Hematopoietic multipotent progenitor cell (in vitro differentiated cells): ENCODE measurements around the gene KAZN. TPM values are rescaled to one million over a fixed set of nuclear protein-coding genes. Genes with fewer than 3 reads are reported as not detected.

Experiments
- DNase-seq, 3 donors: peaks; one replicate each; pipeline ENCODE4 v3.0.0-alpha.2; 2011 to 2015; ENCODE audit warnings: low read depth in 2 of 3, low spot score in 2 of 3
- total RNA-seq: library from RNA; depleted of rRNA; stranded (reverse); fragments of >200 nt; gene quantifications from one replicate; pipeline ENCODE4 v1.2.3, GENCODE V29; 2012

Gene KAZN
- total RNA-seq, 1 donor, result 0.54 TPM

DNA sequence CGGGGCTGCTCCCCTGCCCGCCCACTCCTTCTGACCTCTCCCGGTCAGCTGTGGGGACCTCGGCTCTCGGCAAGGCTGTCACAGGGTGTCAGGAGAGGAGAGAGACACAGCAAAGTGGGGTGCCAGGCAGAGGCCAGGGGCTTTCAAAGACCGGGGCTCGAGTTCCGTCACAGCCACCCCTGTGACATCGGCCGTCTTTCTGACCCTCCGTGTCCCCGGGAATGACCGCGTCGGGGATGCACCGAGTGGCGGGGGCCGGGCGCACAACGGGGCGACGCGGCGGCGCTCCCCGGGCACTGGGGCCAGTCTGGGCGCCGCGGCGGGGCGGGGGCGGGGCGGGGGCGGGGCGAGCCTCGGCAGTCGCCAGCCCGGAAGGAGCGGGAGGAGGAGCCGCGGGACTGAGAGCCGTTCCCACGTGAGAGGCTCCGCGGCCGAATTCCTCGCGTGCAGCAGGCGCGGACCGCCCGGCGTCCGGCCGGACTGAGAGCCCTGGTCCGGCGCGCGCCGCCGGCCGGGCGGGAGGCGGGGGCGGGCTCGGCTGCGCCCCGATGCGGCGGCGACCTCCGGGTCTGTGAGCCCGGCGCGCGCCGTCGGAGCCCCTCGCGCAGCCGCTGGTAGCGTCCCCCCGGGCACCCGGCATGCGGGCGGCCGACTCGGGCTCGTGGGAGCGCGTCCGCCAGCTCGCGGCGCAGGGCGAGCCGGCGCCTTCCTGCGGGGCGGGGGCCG lies 325.4 kb downstream of the KAZN start:
- DNase-seq, result peak in 2 of 3 donors; percentile 37 to 40

DNA sequence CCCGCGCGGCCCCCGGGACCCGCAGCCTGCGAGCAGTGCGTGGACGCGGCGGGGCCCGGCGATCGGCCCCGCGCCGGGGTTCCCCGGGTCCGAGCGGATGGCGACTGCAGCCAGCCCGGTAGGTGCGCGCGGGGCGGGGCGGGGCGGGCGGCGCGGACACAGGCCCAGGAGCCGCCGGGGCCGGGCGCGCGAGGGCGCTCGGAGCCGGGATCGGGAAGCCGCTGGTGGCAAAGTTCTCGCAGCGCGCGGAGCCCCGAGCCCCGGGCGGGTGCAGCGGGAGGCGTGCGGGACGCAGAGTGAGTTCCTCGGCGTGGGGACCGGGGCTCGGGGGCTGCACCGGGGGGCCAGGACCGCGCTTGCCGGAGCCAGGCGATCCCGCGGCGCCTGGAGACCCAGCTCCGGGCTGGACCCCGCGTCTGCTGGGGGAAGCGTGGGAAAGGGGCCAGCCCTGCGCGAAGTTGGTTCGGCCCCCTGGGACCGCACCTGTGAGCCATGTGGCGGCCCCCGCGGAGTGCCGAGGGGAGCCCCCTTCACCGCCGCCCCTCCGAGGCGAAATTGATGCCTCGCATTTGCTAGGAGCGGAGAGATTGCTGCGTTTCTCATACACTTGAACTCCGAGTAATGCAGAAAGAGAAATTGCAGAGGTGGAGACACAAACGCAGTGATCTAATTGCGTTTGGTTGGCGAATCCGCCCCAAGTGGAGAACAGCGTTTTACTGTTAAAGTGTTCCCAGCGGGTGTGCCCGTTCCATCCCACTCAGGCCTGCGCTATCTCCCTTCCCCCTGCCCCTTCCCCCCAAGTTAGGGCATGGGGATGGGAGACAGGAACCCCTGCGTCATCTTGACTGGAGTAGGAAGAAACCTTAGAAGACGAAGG lies 326.2 kb downstream of the KAZN start:
- peak in 1 of 3 donors; percentile 34 for DNase-seq

DNA sequence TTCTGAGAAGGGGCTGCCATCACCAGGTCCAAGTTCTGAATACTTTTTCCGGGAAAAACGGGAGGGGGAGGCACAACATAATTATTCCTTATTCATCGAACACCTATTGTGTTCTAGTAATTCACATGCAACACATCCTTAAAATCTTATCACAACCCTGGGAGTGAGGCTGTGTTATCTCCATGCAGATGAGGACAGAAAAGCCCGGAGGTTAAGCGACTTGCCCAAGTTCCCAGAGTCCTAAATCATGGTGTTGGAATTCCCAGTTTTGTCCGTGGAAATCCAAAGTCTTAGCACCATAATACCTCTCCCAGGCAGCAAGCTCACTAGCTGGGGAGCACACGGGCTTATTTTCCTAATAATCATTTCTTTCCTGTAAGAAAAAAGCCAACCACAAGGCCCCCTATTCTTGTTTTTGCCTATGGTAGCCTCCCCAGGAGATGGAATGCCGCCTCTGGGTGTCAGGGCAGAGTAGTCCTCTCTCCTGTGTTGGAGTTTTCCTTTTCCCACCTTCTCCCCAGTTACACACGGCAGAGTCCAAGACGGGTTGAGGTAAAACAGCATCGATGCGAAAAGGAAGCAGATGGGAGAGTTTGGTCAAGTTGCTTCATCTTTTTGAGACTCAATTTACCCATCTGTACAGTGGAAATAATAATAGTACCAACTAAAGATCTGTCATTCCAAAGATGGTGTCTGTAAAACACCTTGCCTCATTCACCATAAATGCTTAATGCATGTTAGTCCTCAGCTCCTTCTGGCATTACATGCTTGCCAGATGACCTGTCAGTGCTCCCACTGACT lies 327.1 kb downstream of the KAZN start:
- DNase-seq, result no peak

DNA sequence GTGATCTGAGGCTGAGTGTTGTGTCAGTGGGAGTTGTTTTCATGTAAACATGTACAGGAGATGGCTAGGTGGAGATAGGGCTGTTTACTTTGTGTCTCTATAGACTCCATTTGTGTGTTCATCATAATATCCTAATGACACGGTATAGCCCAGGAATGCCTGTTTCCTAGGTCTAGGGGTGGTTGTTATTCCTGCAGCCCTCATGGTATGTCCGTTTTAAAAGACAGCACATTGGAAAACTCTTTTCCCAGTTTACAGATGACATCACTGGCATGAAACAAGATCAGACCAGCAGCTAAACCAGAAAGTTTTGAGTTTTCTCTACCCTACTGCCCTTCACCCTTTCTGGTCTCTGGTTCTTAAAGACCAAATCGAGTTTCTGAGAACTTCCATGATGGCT lies 327.7 kb downstream of the KAZN start:
- DNase-seq, result no peak

DNA sequence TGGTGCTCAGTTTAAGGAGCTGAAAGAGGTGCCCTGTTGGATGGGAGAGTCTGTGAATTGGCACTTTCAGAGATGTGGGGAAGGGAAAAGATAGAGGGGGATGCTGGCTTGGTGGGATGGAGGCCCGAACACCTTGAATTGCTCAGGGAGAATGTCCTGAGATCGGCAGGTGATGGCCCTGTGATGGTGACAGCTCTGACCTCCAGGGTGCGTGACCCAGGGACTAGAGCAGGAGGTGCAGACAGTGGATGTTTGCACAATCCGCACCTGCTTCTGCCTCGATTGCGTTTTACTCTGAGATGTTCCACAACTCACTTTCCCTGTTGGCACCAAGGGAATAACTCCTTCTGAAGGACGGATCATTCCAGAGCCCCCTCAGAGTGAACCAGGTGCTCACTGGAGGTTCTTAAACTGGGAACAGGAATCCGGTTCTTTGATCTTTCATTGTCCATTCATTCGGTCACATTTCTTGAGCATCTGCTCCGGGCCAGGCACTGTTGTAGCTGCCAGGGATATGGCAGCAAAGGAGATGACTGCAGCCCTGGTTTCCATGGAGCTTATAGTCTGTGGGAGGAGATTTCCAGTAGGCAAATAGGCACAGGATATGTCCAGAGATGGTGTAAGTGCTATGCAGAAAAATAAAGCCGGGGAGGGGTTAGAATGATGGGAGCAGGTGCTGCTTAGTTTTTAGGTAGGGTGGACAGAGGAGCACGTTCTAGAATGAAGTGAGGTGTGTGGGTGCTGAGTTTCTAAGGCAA lies 328.5 kb downstream of the KAZN start:
- no peak for DNase-seq

DNA sequence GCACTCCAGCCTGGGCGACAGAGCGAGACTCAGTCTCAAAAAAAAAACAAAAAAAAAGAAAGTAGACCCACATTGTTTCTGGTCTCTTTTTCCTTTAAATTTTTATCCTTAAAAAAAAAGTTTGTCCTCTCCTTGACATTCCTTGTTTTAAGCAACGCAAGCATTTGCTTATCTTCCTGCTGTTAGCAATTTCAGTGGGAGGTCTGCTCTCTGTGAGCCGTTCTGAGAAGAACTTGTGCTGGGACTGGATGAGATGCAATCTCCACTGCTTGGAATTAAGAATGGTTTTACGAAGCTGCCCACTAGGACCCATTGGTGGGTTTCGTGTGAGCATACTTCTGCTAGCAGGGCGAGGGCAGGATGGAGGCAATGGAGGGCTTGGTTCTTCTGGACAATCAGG lies 329.9 kb downstream of the KAZN start:
- no peak for DNase-seq

DNA sequence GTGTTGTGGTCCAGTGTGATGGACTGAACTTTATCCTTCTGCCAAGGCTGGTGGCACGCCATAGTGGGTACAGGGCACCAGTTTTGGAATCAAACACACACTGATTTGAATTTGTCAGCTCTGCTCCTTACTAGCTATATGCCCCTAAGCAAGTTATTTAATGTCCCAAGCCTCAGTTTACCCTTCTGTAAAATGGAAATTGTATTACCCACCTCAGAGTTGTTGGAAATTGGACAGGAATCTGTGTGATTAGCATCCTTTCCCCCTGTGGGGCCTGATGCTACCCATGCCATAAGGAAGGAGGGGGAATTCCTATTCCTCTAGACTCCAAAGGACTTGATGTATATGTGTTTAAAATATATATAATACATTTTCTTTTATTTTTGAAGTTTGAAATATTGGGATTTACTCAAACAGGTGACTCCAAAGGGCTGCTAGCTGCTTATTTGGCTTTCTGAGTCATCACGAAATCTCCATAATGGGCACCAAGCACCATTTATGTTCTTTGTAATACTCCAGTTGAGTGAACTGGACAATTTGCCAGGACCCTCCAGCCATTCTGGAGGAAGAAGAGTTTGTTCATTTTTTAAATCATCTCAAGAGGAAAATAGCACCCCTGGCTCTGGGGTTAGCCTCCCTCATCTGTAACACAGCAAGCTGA lies 330.5 kb downstream of the KAZN start:
- no peak for DNase-seq

DNA sequence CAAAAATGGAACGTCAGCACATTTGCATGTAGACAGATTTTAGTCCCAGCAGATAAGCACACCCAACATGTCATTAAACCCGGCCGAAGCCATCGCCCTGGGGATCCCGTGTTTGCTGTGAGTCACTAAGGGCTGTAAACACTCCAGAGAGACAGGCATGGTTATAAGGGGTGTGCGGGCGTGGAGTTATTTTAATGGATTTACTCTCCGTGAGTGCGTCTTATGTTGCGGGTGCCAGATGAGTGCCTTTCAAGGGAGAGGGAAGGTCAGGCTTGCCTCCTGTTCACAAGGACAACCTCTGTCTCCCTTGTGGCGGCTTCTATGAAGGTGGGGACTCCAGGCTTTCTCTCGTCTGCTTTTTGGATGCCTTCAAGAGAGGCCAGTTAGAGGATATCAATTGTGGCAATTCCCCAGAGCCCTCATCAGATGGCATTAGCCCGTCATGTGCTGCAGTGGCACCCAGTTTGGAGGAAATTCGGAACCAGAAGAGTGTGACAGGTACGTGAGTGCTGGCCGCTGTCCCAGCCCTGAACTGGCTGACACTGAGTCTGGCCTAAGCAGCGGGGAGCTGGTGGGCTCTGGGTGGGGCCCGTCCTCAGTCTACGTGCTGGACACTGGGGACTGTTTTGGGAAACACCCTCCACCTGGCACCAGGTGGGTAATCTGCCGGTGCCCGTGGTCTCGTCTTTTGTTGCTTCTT lies 331.2 kb downstream of the KAZN start:
- DNase-seq, result no peak

DNA sequence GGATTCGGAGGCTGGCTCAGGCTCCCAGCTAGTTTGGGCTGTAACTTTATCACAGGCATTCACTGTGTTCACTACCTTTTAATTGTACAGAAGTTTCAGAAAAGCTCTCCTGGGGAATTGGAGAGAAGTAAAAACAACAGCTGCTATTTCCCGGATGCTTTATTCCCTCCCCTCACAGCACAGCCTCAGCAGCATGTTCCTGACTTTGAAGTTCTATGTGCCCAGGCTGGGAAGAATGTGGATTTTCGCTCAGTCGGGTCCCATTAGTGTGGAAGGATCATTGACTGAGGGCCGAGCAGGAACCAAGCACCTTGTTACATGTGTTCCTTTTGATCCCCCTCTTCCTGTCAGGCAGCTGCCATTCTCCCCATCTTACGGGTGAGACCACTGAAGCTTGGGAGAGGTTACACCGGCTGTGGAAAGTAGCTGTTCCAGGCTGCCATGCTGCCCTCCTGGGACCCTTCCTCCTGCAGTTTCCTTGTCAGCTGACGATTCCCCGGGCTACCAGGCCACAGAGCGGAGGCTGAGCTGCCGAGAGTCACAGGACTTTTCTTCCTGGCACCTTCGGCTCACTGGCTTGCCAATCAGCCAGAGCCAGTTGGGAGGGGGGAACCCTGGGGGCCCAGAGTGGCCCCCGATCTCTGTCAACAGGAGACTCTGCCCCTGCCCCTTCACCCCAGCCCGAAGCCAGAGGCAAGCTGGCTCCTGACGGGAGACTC lies 331.9 kb downstream of the KAZN start:
- no peak for DNase-seq

DNA sequence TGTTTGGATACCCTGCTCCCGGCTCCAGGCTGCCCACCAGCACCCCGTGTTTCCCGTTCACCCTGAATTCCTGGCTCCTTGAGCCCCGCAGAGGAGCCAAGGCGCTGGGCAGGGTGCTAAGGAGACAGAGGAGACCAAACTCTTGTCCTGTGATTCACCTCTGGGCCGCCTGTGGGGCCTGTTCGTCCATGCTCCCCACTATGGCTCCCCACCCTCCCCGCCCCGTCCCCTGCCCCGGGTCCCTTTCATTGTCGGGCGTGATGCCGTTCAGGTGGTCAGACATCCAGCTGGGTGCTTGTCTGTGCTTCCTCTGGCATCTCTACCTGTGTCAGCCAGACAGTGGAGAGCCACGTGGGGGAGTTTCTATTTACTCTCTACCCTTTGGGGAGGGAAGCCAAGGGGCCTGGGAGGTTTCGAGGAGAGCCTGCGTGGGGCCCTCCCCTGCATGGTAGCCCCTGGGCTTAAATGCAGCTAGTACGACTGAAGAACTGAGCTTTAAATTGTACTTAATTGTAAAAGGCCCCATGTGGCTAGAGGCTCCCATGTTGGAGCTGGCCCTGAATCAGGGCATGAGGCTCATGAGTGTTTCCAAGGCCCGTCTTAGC lies 333.7 kb downstream of the KAZN start:
- DNase-seq, result no peak

DNA sequence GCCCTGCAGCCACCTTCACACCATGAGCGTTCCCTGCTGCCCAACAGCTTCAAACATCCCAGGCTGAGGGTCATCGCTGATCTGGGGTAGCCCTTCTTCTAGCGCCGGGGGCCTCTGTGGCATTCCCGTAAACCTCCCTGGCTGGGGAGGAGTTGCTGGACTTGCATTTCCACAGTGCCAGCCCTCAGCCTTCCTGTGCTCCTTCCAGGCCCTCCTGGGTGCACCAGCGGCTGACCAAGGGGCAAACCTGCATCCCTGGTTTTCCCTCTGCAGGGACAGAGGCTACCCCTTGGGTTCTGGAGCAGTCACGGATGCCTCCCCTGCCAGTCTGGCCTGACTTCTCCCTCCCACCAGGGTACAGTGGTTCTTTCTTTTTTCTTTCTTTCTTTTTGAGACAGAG lies 336.4 kb downstream of the KAZN start:
- DNase-seq, result no peak

DNA sequence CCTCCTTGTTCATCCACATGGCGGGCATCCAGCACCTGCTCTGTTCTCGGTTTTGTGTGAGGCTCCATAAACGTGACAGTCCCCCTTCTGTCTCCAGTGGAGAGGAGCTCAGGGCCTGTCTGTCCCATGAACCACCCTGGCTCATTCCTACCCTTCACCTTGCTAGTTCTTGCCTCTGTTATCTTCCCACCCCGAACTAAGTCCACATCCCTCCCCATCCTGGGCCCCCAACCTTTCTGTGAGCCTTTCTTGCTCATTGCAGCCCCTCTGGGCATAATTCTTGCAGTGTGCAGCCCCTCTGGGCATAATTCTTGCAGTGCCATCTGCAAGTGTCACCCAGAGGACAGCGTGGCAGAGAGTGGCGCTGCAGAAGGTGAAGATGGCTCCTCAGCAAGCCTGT lies 338.3 kb downstream of the KAZN start:
- DNase-seq, result no peak

DNA sequence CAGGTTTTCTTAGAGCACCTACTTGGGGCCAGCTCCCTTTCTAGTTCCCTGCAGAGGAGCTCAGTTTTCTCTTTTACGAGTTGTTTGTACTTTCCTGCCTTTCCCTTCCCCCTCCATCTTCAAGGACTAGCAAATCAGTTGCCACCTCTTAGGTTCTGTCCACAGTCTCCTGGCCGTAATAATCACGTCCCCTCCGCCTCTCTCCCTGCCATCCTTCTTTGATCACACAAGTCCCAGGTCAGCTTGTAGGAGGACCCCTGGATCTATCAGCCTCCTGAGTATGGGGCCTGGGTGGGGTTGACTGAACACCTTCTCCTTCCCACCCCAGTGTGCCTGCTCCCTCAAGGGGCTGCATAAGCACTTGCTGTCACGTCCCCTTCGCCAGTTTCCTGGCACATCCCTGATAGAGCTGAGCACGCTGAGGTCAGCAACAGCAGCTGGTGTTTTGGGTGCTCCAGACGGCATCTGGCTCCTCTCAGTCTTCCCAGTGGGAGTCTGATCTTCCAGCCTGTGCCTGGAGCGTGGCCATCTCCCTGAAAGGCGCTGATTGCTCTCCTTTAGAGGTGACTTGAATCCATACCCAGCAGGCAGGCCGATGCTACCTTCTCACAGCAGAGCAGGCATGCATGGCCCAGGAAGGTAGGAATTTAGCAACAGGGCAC lies 338.9 kb downstream of the KAZN start:
- no peak for DNase-seq

DNA sequence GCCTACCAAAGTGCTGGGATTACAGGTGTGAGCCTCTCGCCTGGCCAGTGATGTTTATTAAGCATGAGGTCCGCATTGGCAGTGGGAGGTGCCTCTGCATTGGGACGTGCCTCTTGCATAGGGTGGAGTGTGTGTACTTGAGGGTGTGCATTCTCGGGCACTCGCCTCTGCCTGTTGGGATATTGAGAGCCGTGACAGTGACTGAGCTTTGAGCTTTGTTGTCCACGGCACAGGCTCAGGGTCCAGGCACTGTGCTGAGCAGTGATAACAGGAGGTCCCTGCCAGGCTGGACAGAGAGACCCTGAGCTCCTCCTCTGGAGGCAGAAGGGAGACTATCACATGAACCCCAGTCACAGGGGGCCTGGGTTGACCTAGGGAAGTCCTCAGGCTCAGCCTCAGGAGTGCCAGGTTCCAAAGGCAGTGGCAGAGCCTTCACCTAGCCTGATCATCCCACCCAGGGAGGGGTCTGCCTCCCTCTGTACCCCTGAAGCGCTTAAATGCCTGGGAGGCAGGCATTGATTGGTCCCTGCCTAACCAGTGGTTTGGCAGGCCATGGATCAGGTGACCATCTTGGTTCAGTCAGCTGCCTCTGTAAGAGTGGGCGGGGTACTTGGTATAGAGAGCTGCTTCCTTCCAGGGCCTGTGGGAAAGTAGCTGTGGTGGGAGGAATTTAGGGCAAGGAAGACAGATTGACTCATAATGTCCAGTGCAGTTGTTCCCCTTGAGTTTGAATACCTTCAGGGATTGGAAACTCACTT lies 341.2 kb downstream of the KAZN start:
- no peak for DNase-seq

DNA sequence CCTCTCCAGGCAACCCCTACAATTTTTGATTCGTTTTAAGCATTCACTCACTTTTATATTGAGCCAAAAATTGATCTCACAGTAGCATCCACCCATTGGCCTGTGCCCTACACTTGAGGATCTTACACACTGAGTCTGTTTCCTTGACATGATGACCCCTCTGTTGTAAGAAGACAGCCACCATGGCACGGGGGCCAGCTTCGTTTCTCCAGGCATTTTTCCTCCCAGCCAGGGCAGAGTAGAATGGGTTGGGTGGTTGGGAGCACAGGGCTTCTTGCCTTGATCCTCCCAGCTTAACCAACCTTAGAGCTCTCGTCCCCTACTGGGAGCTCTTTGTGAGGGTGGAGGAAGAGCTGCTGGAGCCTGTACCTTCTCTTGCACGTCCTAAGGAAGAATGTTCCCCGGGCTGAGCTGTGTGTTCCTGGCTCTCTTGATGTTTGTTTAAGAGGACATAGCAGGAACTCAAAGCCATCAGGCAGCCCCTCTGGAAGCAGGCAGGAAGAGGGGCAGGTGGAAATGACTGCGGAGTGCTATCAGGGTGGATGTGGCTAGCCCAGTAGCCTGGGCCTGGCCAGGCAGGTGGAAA lies 341.9 kb downstream of the KAZN start:
- DNase-seq, result no peak

DNA sequence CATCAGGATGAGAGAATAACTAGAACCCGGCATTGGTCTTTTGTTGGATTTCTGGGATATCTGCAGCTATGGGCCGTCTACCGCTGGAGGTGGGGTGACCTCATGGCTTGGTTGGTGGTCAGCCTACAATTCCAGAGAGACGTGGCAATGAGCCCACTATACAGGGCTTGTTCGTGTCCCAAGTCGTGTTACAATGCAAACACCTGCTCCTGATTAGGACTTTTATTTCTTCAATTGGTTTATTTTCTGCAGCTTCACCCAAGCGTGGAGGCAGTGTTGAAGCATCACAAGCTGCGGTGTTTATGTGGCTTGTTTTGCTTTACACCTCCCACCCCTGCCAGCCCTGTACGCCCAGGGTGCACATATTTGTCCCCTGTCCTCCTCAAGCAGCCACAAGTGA lies 343.4 kb downstream of the KAZN start:
- DNase-seq, result no peak
